ENCODE results near the gene PPP2R5C. TPM values are rescaled to one million over a fixed set of nuclear protein-coding genes. Genes with fewer than 3 reads are reported as not detected.

Gene PPP2R5C
- total and polyA plus RNA-seq, 2 of the 8 experiments (the other 6 are each of a cell fraction or from before 2014, with no cell fraction given), result 49.6 to 95.9 TPM

DNA sequence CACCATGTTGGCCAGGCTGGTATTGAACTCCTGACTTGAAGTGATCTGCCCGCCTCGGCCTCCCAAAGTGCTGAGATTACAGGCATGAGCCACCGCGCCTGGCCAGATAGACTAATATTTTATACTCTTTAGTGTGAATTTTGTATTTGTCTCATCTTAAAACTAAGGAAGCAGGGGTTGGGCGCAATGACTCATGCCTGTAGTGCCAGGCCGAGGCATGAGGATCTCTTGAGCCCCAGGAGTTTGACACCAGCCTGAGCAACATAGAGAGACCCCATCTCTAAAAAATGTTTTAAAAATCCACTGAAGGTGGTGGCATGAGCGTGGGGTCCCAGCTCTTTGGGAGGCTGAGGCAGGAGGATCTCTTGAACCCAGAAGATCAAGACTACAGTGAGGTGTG is 211.8 kb downstream of the PPP2R5C start:
- Histone ChIP-seq H2BK5ac (ENCODE audit: low read depth, low read length) (no peak overlapping the region), H3K79me1 (ENCODE audit: low read depth, low read length) (peaks cover 13% of the 10 kb centered on the region), H3K4me2 (ENCODE audit: insufficient read depth in 1 of 2, low read depth in 2 of 2, low read length in 2 of 2) (no peak overlapping the region), H3K18ac (ENCODE audit: extremely low read depth, low read length) (no peak overlapping the region), H3K27ac (ENCODE audit: low read depth, low read length) (no peak overlapping the region), H3K9ac (replicated peaks in 1 of 4; ENCODE audit: extremely low read depth in 1 of 4, low read depth in 3 of 4, low read length in 3 of 4) (no peak overlapping the region), H3K36me3 (ENCODE audit: control insufficient read depth in 2 of 4, insufficient read depth in 4 of 4, low read length in 3 of 4) (peaks cover 0 to 24% (median 9%) of the 10 kb centered on the region in 4 experiments; a peak in 3 of 8 replicates), H3K27me3 (replicated peaks in 1 of 4; ENCODE audit: control insufficient read depth in 3 of 4, extremely low read depth in 1 of 4, insufficient read depth in 3 of 4, low read length in 3 of 4) (no peaks in the 10 kb centered on the region), H2BK12ac (ENCODE audit: low read depth, low read length) (no peak overlapping the region), H2BK120ac (replicated peaks; ENCODE audit: low read depth, low read length) (no peak overlapping the region), H3K79me2 (ENCODE audit: control insufficient read depth in 1 of 2, insufficient read depth in 2 of 2, low read length in 2 of 2) (peaks cover 23 to 69% of the 10 kb centered on the region in 2 experiments), H4K91ac (replicated peaks; ENCODE audit: insufficient read length, low read length) (no peak overlapping the region), H2BK15ac (ENCODE audit: low read length) (no peak overlapping the region), H3K14ac (ENCODE audit: insufficient read length) (no peak overlapping the region), H2AFZ (ENCODE audit: low read length) (no peak overlapping the region), H2BK20ac (ENCODE audit: low read length) (no peak overlapping the region), H2AK5ac (ENCODE audit: low read depth, low read length) (no peak overlapping the region), H3K56ac (replicated peaks; ENCODE audit: insufficient read length, low read depth, low read length) (no peak overlapping the region), H4K8ac (ENCODE audit: extremely low read depth, insufficient read depth, low read length) (no peak overlapping the region), H3K9me3 (ENCODE audit: insufficient read depth in 2 of 2, low read depth in 1 of 2, low read length in 1 of 2) (no peaks in the 10 kb centered on the region), H3K23me2 (ENCODE audit: low read depth, low read length) (no peaks in the 10 kb centered on the region), H3K4me1 (replicated peaks in 1 of 4; ENCODE audit: control insufficient read depth in 3 of 4, insufficient read depth in 4 of 4, low read length in 3 of 4) (no peaks in the 10 kb centered on the region), H4K20me1 (replicated peaks in 1 of 2; ENCODE audit: control insufficient read depth in 1 of 2, insufficient read depth in 2 of 2, low read length in 2 of 2) (peaks cover 5 to 14% of the 10 kb centered on the region in 2 experiments), H3K4me3 (ENCODE audit: extremely low read depth in 1 of 4, insufficient read depth in 2 of 4, low read depth in 3 of 4, low read length in 4 of 4) (no peak overlapping the region), H3K23ac (ENCODE audit: insufficient read length) (no peak overlapping the region), H3K4ac (replicated peaks; ENCODE audit: insufficient read length, low read depth, low read length) (no peak overlapping the region), H4K5ac (ENCODE audit: insufficient read length, low read depth, low read length) (no peak overlapping the region)
- 93% methylated on average over 7 of the region's 7 CpGs; no CpG with 5 or more reads in 1 of the 2 experiments for WGBS, 2 experiments (ENCODE audit: extremely low coverage in 1 of 2, insufficient coverage in 1 of 2, insufficient read length in 1 of 2, insufficient replicate concordance in 2 of 2, low coverage in 1 of 2, low lambda C conversion rate in 2 of 2, missing lambda C conversion rate in 1 of 2)
- FAIRE-seq (no peak), DNase-seq (ENCODE audit: low read depth in 1 of 2, low spot score in 2 of 2) (no peak)
- CTCF ChIA-PET (ENCODE audit: partially characterized antibody), result interaction anchor here (4.0 kb wide), 1 partner anchor 12 kb away, joined by 23 read pairs; no protein-coding TSS in a partner anchor
- POLR2A ChIA-PET (ENCODE audit: partially characterized antibody), result no interaction called here
- TF ChIP-seq TEAD4 (IDR thresholded peaks at IDR 0.05; ENCODE audit: low read depth, low read length) (no peak), JUN (IDR thresholded peaks at IDR 0.05; ENCODE audit: low read depth, low read length) (no peak), ASH2L (IDR thresholded peaks at IDR 0.05; ENCODE audit: low read length) (no peak), CHD1 (IDR thresholded peaks at IDR 0.05; ENCODE audit: low read depth, low read length) (no peak), GABPA (IDR thresholded peaks at IDR 0.05; ENCODE audit: borderline replicate concordance, insufficient read depth, low read length) (no peak), EGR1 (IDR thresholded peaks at IDR 0.05; ENCODE audit: borderline replicate concordance, low read depth, low read length) (no peak), POLR2AphosphoS5 (IDR thresholded peaks at IDR 0.05; ENCODE audit: low read depth, low read length) (no peak)
- TF ChIP-seq, protein P1, sequence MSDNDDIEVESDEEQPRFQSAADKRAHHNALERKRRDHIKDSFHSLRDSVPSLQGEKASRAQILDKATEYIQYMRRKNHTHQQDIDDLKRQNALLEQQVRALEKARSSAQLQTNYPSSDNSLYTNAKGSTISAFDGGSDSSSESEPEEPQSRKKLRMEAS (IDR thresholded peaks at IDR 0.05), result no peak
